ENCODE results near the gene TMEM141.

Gene TMEM141

DNA sequence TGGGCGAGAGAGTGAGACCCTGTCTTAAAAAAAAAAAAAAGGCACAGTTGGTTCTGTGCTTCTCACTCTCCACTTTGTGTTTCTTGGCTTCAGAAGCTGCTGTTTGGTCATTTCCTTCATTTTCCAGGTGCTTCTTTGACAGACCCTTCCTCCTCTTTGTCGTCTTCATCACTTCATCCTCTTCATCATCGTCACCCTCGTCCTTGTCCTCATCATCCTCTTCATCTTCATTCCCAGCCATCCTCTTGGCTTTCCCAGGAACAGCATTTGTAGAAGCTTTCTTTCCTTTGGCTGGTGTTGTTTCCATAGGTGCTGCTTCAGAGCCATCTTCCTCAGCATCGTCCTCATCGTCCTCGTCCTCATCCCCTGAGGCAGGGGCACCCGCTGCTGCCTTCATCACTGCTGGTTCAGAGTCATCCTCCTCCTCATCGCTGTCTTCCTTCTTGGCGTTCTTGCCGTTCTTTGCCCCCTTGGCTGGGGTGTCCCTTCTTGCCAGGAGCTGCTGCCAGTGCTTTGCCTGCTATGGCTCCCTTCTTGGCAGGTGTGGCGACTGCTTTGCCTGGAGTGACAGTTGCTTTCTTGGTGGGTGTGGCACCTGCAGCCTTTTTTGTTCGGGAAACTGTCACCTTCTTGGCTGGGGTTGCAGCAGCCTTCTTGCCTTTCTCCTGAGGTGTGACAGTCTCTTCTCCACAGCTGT lies 23.7 kb downstream of the TMEM141 start:
- FAIRE-seq = no peak

DNA sequence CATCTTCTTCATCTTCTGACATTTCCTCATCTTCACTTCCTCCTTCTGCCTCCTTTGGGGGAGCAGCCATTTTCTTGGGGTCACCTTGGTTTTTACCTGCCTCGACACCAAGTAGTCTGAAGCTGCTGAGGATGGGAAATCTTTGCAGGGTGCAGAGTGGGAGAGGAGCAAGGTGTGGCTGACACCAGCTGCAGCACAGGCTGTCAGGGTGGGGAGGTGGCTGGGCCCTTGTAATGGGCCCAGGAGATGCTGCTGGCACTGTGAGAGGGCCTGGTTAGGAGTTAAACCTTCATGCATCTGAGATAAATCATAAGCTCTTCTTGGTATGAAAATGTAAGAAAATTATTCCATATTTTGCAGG lies 24.3 kb downstream of the TMEM141 start:
- FAIRE-seq = no peak

DNA sequence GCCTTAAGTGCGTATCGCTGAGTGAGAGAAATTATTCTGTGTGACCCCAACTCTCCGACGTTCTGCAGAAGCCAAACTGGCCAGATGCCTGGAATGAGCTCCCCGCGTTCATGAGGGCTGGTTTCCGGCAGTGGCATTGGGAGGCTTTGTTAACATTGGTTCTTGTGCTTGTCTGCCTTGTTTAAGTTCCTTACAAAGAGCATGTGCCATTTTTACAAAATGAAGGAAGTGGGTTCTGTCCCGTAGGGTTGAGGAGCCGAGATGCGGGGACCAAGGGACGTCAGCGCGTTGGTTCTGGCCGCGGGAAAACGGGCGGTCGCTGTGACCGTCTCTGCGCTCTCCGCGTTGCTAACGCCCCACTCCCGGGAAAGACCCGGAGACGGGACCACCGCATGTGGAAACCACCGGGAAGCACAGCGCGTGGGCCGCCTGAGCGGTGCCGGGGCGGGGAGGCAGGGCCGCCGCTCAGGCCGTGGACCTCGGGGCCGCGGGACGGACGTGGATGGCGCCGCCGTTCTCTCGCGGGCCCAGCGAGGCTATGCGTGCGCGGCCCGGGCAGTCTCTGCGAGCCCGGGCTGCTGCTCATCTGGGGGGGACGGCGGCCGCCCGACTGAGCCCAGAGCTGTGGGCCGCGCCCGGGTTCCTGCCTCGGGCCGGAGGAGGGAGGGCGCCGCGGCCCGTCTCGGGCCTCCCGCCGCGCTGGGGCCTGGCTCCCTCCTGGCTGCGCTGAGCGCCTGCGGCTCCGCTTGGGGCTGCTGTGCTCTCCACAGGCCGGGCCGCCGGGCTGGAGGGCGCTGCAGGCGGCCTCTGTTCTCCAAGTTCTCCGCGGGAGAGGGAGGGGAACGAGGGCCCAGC lies 30.1 kb downstream of the TMEM141 start:
- FAIRE-seq = no peak

DNA sequence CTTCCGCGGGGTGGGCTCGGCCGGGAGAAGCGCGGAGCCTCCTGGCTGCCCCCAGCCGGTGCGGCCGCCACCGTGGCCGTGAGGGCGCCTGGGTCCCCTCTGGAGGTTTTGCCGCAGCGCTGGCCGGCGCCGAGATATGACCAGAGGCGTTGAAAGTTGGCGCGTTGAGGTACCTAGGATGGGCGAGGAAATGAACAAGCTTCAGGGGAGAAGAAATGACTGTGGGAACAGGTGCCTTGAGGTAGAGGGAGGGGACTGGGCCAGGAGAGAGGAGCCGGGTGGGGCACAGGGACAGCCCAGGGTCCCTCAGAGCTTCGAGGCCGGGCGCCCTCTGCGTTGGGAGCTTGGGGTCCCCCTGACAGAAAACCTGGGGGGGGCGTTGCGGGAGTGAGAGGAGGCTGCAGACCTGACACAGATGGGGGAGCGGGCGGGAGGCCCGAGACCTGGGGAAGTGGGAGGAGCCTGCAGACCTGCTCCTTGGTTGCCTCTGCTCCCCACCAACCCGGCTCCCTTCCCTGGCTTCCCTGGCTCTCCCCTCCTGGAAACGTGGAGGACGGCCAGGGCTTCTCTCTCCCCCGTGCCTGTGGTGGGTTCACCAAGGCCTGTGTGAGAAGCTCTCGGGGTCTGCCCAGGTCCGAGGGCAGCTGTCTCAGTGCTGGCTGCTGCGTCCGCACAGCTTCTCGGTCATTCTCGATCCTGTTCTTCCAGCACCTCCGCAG lies 30.8 kb downstream of the TMEM141 start:
- no peak for FAIRE-seq

- FAIRE-seq = no peak
These were observed 32.2 kb downstream of the TMEM141 start for GRCh38 chr9:136823136-136824046.

- no peak for FAIRE-seq
These were observed 33.5 kb downstream of the TMEM141 start for GRCh38 chr9:136824496-136825225.

DNA sequence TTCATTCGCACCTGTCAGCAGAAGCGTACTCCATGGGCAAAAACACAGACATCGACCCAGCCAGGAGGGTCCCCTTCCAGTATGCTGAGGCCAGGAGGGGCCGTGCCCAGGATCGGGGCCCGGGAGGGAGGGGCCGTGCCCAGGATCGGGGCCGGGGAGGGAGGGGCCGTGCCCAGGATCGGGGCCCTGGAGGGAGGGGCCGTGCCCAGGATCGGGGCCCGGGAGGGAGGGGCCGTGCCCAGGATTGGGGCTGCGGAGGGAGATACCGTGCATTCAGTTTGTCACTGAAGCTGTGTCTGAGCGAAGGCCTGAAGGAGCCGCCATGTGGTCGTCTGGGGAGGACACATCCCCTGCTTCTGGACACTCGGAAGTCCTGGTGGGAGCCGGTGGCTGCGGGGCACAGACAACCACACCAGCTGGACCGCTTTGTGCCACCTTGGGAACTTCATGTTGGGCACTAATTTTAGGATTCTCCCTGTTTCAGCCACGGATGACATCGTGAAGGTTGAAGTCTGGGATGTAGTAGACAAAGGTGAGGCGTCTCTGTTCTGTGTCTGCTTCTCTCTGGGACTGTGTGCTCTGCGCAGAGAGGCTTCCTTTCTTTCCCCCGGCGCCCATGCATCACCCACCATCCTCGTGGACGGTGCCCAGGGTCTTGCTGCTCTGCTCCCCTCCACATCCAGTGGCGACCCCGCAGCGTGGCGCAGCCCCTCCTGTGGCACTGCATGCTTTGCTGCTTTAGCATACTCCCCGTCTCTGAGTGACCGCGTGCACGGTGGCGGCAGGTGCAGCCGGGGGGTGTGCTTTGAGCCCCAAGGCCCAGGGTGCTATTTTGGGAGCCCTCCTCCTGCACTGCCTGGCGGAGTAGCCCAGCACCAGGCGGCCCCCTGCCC lies 34.4 kb downstream of the TMEM141 start:
- FAIRE-seq = no peak

DNA sequence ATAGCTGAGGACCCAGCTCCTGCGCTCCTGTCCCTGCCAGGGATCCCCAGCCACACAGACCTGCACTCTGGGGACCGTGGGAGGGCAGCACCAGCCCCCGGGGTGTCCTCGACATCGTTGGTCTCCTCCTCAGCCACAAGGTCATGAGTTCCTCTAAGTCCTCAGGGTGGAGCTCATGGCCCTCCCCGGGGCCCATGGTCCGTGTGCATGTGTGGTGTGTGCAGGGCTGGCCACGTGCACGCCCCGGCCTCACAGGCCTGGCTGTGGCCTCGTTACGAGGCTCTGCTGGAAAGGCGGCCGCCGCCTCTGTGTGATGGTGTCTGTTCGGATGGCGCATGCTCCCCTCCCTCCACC lies 35.0 kb downstream of the TMEM141 start:
- FAIRE-seq = no peak

DNA sequence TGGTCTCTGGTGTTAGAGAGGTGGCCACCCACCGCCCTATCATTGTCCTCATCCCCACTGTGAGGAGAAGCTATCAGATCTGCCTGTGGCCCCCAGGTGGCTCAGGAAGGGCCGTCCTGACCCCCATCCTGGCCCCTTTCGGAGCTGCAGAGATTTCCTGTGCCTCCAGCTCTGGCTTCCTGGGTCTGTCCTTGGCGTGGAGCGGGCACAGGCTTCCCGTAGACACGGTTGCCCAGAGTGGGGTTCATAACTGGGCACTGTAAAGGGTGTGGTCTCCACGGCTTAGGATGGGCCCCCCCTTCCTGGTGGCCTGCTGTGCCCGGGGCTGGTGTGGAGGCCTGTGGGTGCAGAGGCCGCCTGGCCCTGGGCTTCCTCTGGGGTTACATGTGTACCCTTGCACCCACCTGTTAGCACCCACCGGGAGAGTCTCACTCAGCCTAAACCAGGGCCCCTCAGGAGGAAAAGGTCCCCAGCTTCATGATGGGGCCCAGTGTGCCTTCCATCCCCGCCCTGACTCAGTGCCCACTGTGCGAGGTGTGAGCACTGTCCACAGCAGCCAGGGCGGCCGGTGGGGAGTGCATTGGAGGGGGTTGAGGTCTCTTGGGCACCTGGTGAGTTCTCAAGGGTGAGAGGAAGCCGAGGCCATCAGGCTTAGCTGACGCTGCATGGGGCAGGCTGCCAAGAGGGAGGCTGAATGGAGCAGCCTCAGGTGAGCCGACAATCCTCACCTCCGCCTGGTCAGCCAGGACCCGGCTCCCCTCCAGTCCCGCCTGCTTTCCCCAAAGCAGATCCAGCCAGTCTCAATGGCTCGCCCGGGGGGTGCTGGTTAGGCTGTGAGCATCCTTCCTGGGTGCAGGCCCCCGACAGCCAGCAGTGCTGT lies 35.8 kb downstream of the TMEM141 start:
- FAIRE-seq = no peak

GRCh38 chr9:136827794-136828473 lies 36.8 kb downstream of the TMEM141 start:
- no peak for FAIRE-seq

DNA sequence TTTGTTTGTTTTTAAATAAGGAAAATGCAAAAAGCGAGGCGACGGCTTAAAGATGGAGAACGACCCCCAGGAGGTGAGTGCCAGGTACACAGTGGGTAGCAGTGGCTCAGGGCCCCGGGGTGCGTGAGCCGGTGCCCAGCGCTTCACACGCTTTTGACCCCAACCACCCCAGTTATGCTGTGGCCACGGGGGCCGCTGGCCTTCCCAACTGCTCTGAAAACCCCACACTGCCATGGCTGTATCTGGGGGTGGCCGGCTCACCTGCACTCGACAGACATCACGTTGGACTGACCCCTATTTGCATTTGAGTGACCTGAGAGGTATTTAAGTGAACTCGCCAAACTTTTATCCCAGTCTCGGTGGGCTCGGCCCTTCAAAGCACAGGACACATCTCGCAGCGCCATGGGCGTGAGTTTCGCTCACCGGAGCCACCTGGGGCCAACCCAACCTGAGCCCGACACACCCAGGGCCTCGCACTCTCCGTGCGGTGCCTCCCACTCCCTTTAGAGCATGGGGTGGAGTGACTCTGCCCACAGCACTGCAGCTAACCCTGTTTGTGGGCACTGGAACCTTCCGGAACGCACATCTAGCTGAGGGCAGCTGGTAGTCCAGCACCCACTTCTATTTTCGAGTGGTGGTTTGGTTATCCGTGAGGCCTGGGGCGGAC lies 37.5 kb downstream of the TMEM141 start:
- no peak for FAIRE-seq

- no peak for FAIRE-seq
These were observed 38.3 kb downstream of the TMEM141 start for GRCh38 chr9:136829412-136829811.

DNA sequence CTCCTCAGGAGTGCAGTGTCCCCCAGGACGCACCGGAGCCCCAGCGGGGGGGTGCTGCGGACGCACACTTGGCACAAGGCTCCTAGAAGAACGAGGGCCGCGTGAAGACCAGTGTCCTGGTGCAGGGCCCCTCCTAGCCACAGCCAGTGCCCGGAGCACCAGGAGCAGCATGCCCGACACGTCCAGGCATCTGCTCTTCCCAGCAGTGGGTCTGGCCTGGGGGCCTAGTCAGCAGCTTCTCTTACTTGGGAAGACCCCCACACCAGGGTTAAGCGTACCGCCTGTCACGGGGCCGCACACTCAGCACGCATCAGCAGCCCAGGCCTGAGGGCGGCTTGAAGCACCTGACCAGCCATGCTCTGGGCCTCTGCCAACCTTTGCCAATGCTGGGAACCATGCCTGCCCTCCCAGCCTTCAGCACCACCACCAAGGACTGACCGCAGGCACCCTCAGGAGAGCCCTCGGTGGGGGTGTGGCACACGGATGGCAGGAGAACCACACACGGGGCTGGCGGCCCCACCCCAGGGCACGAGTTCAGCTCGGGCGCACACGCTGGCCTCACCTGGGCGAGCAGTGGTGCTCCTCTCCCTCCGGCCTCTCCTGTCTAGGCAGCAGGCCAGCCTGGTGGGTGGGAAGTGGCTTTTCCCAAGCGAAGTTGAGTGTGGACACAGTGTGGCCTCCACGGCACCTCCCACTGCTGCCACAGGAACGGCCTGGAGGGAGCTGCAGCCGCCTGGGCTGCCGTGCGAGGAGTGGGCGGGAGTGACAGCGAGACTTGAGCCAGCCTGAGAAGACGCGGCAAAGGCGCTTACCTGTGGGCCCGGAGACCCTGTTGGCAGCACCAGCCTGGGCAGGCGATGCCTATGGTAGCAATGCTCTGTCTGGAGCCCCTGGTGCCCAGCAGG lies 39.1 kb downstream of the TMEM141 start:
- FAIRE-seq = no peak

DNA sequence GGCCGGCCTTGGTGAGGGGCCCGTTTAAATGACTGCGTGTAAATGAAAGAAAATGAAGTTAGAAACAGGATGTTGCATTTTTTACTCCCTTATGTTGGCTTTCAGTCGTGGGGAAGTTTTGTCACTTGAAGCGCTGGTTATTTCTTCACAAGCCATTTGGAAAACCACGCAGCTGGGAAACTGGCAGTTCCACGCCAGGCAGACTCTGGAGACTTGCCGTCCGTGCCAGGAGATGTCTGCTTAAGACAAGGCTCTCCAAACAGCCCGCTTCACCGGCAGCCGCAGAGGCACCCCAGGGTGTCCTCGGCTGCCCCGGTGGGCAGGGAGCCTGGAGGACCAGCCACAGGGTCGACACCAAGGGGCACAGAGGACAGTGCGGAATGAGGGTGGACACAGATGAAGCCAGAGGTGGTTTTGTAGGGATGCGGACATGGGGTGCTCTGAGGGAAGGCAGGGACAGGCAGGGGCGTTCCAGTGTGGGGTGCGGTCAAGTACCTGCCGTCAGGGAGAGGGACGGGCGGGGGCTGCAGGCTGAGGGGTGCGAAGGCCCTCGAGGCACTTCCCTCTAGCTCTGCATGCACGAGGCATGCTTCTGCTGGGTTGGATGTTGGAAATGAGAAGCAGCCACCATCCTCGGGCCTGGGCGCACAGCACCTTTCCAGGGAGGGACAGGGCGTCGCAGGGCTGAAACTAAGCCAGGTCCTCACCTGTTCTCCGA lies 40.0 kb downstream of the TMEM141 start:
- FAIRE-seq = no peak

GRCh38 chr9:136831720-136832104 lies 40.6 kb downstream of the TMEM141 start:
- no peak for FAIRE-seq

DNA sequence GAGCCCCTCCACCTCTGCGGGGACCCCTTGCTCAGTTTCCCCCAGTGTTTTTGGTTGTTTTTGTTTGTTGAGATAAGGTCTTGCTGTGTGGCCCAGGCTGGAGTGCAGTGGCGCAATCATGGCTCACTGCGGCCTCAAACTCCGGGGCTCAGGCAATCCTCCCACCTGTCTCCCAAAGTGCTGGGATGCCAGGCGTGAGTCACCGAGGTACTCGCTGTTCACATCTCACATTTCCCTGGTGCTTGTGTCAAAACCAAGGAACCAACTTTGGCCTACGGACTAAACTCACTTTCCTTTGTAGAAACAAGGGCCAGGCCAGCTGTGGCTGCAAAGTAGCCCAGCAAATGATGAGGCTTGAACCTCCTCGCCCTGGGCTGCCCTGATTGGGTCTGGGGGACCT lies 41.4 kb downstream of the TMEM141 start:
- no peak for FAIRE-seq
